ENCODE data around the gene CREB3L2.
"Not testable (repeated sequence)": the region's sequence is repeated elsewhere in the genome, so short reads cannot be mapped to it uniquely, and the experiment has no call there.

CREB3L2 gene

DNA sequence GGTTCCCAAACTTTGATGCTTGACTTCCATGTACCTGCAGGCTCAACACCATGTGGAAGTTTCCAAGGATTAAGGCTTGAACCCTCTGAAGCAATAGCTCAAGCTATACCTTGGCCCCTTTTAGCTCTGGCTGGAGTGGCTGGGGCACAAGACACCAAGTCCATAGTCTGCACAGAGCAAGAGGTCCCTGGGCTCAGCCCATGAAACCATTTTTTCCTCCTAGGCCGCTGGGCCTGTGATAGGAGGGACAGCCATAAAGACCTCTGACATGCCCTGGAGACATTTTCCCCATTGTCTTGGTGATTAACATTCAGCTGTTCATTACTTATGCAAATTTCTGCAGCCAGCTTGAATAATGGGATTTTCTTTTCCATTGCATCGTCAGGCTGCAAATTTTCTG, 169.5 kb downstream of the CREB3L2 start:
- DNase-seq, result no peak

DNA sequence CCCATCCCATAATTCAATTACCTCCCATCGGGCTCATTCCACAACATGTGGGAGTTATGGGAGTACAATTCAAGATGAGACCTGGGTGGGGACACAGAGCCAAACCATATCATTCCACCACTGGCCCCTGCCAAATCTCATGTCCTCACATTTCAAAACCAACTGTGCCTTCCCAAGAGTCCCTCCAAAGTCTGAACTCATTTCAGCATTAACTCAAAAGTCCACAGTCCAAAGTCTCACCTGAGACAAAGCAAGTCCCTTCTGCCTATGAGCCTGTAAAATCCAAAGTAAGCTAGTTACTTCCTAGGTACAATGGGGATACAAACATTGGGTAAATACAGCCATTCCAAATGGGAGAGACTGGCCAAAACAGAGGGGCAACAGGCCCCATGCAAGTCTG, 170.3 kb downstream of the CREB3L2 start:
- DNase-seq, result not testable (repeated sequence)

DNA sequence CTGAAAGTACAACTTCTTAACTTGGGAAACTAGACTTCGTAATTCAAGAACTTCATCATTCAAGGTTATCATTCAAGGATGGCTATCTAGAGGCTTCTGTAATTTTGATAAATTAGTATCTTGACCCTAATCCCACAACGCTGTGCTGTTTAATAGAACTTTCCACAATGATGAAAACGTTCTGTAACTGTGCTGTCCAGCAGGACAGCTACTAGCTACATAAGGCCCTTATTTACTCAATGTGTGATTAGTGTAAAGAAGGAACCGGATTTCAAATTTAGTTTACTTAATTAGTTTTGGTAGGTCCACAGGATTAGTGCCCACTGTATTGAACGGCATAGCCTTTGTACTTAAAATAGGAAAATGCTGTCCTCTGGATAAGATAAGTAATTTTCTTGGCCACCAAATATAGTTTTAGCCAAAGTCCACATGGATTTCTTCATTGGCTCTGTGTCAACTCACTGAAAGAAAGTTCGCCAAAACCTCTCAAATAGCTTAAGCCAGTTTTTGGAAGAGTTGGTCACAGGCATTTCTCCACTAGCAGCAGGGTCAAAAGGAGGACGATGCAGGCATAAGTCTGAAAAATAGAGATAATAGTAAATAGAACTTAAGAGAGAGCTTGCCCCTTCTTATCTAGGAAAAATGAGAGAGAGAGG, 172.4 kb downstream of the CREB3L2 start:
- DNase-seq, result no peak

DNA sequence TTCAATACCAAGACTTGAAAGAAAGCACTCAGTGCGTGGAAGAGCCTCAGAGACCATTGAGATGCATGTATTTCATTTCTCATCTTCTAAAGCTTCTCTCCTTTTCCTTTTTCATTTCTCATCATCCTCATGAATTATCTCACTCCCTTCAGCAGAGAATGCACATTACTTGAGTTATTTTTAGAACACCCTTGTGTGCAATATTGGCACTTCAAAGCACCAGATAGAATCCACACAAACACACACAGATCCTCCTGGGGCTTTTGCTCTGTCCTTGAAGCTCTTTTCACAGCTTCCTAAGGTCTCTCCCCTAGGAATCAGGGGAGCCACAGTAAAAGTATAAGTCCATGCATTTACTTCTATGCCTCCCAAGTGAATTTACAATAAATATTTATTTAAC, 173.4 kb downstream of the CREB3L2 start:
- DNase-seq, result no peak

DNA sequence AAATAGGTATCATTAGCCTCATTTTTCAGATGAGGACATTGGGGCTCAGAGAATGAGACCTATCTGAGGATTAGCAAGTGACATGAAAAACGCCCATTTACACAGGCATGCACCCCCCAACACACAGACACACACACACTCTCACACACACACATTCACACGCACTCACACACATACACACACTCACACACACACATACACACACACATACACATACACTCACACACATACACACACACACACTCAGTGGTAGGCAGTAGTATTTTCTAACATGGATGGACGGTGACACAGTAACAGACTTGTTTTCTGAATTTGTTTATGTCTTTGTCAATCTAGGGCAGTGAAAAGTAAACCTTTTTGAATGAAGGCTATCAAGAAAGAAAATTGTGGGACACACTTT, 176.4 kb downstream of the CREB3L2 start:
- DNase-seq, result no peak
